ENCODE measurements around the gene CNFN. TPM values are rescaled to one million over a fixed set of nuclear protein-coding genes. Genes with fewer than 3 reads are reported as not detected.

CNFN gene
- total and polyA plus RNA-seq, 7 experiments from 2014 or later: 0.52 to 0.75 TPM; not detected in 5

- no peaks in the 10 kb centered on the region for H3K27me3 Mint-ChIP-seq
These were observed 17.7 kb upstream of the CNFN start for GRCh38 chr19:42407816-42408175.

GRCh38 chr19:42407085-42407815 is 17.2 kb upstream of the CNFN start:
- ChIA-PET POLR2A (interaction anchor here (1.0 kb wide), 1 partner anchor 9 kb away, joined by 3 read pairs; no protein-coding TSS in a partner anchor), CTCF (interaction anchor here (0.6 kb wide), 1 partner anchor 188 kb away, joined by 3 read pairs; no protein-coding TSS in a partner anchor)
- Mint-ChIP-seq H3K27ac (no peak overlapping the region), H3K4me3 (no peak overlapping the region), H3K36me3 (peaks cover 0 to 10% (median 0%) of the 10 kb centered on the region in 5 donors), H3K4me1 (peaks cover 0 to 11% (median 7%) of the 10 kb centered on the region in 7 donors), H3K9me3 (no peaks in the 10 kb centered on the region), H3K27me3 (no peaks in the 10 kb centered on the region)
- ATAC-seq: no peak
- intact Hi-C loops (cut with micrococcal nuclease): no loop called here
- Histone ChIP-seq H3K4me3 (ENCODE audit: low read length) (no peak overlapping the region), H3K4me1 (ENCODE audit: control insufficient read depth in 2 of 2, insufficient read depth in 2 of 2, low read length in 2 of 2) (no peaks in the 10 kb centered on the region), H3K36me3 (ENCODE audit: control insufficient read depth in 2 of 3, insufficient read depth in 3 of 3, low read length in 3 of 3) (peaks cover 0 to 45% (median 0%) of the 10 kb centered on the region in 3 experiments), H3K9me3 (ENCODE audit: control insufficient read depth in 2 of 3, low read length in 3 of 3) (no peaks in the 10 kb centered on the region), H3K27me3 (ENCODE audit: control insufficient read depth in 2 of 2, insufficient read depth in 2 of 2, low read length in 2 of 2) (no peaks in the 10 kb centered on the region), H3K27ac (ENCODE audit: low read depth, low read length) (no peak overlapping the region)
- no peak for DNase-seq

More at GRCh38 chr19:42407816-42408175, 17.7 kb upstream of the CNFN start:
- Mint-ChIP-seq H3K4me1 (peaks cover 0 to 6% (median 5%) of the 10 kb centered on the region in 7 donors), H3K36me3 (peaks cover 0 to 10% (median 0%) of the 10 kb centered on the region in 5 donors), H3K9me3 (no peaks in the 10 kb centered on the region), H3K4me3 (no peak overlapping the region), H3K27ac (no peak overlapping the region)
- Histone ChIP-seq H3K4me3 (ENCODE audit: low read length) (no peak overlapping the region), H3K36me3 (ENCODE audit: control insufficient read depth in 2 of 3, insufficient read depth in 3 of 3, low read length in 3 of 3) (peaks cover 0 to 45% (median 0%) of the 10 kb centered on the region in 3 experiments), H3K4me1 (ENCODE audit: control insufficient read depth in 2 of 2, insufficient read depth in 2 of 2, low read length in 2 of 2) (no peaks in the 10 kb centered on the region), H3K9me3 (ENCODE audit: control insufficient read depth in 2 of 3, low read length in 3 of 3) (no peaks in the 10 kb centered on the region), H3K27me3 (ENCODE audit: control insufficient read depth in 2 of 2, insufficient read depth in 2 of 2, low read length in 2 of 2) (no peaks in the 10 kb centered on the region), H3K27ac (ENCODE audit: low read depth, low read length) (no peak overlapping the region)
- no peak for DNase-seq
- ChIA-PET CTCF (no interaction called here), POLR2A (no interaction called here)
- no peak for ATAC-seq
- intact Hi-C loops (cut with micrococcal nuclease): no loop called here

- ChIA-PET CTCF (no interaction called here), POLR2A (interaction anchor here (1.0 kb wide), 1 partner anchor 8 kb away, joined by 3 read pairs; no protein-coding TSS in a partner anchor)
- H3K27me3 Mint-ChIP-seq: no peaks in the 10 kb centered on the region
- ATAC-seq (no peak), DNase-seq (no peak)
- Histone ChIP-seq H3K36me3 (ENCODE audit: control insufficient read depth in 2 of 3, insufficient read depth in 3 of 3, low read length in 3 of 3) (peaks cover 0 to 45% (median 0%) of the 10 kb centered on the region in 3 experiments), H3K27me3 (ENCODE audit: control insufficient read depth in 2 of 2, insufficient read depth in 2 of 2, low read length in 2 of 2) (no peaks in the 10 kb centered on the region), H3K9me3 (ENCODE audit: control insufficient read depth in 2 of 3, low read length in 3 of 3) (no peaks in the 10 kb centered on the region), H3K27ac (ENCODE audit: low read depth, low read length) (no peak overlapping the region), H3K4me3 (ENCODE audit: low read length) (no peak overlapping the region), H3K4me1 (ENCODE audit: control insufficient read depth in 2 of 2, insufficient read depth in 2 of 2, low read length in 2 of 2) (peaks cover 2% of the 10 kb centered on the region in 2 donors)
- H3K36me3 Mint-ChIP-seq: peaks cover 0 to 14% (median 0%) of the 10 kb centered on the region in 5 donors
- H3K4me3 Mint-ChIP-seq: no peak overlapping the region
- no peaks in the 10 kb centered on the region for H3K9me3 Mint-ChIP-seq
- H3K4me1 Mint-ChIP-seq: peaks cover 0 to 19% (median 12%) of the 10 kb centered on the region in 7 donors
- intact Hi-C loops (cut with micrococcal nuclease): no loop called here
- no peak overlapping the region for H3K27ac Mint-ChIP-seq
These were observed 16.0 kb upstream of the CNFN start for GRCh38 chr19:42406111-42406510.

- Mint-ChIP-seq H3K36me3 (peaks cover 0 to 17% (median 0%) of the 10 kb centered on the region in 5 donors), H3K27ac (no peak overlapping the region), H3K4me3 (no peak overlapping the region), H3K9me3 (no peaks in the 10 kb centered on the region), H3K4me1 (peaks cover 12 to 39% (median 30%) of the 10 kb centered on the region in 7 donors), H3K27me3 (no peaks in the 10 kb centered on the region)
- Histone ChIP-seq H3K9me3 (ENCODE audit: control insufficient read depth in 2 of 3, low read length in 3 of 3) (no peaks in the 10 kb centered on the region), H3K36me3 (ENCODE audit: control insufficient read depth in 2 of 3, insufficient read depth in 3 of 3, low read length in 3 of 3) (peaks cover 0 to 32% (median 0%) of the 10 kb centered on the region in 3 experiments), H3K4me3 (ENCODE audit: low read length) (no peak overlapping the region), H3K27me3 (ENCODE audit: control insufficient read depth in 2 of 2, insufficient read depth in 2 of 2, low read length in 2 of 2) (no peaks in the 10 kb centered on the region), H3K27ac (ENCODE audit: low read depth, low read length) (no peak overlapping the region), H3K4me1 (ENCODE audit: control insufficient read depth in 2 of 2, insufficient read depth in 2 of 2, low read length in 2 of 2) (peaks cover 5% of the 10 kb centered on the region in 2 donors)
- ATAC-seq (no peak), DNase-seq (no peak)
- ChIA-PET POLR2A (no interaction called here), CTCF (no interaction called here)
- intact Hi-C loops (cut with micrococcal nuclease): loop anchor here (5.0 kb wide), 3 partner anchors 34 to 296 kb away; no protein-coding TSS in a partner anchor
These were observed 13.5 kb upstream of the CNFN start for GRCh38 chr19:42403586-42403985.

- Mint-ChIP-seq H3K36me3 (peaks cover 0 to 17% (median 0%) of the 10 kb centered on the region in 5 donors), H3K27me3 (no peaks in the 10 kb centered on the region), H3K4me3 (peak overlapping the region; percentile 79 to 88 (median 84)), H3K4me1 (peaks cover 17 to 42% (median 34%) of the 10 kb centered on the region in 7 donors), H3K27ac (peak overlapping the region in 7 of 9 donors; percentile 65 to 88 (median 82)), H3K9me3 (peaks cover 0 to 1% (median 0%) of the 10 kb centered on the region in 11 donors)
- POLR2A ChIA-PET: interaction anchor here (1.0 to 1.2 kb wide), 2 partner anchors 19 to 21 kb away, joined by 3 to 7 read pairs; no protein-coding TSS in a partner anchor
- Histone ChIP-seq H3K36me3 (ENCODE audit: control insufficient read depth in 2 of 3, insufficient read depth in 3 of 3, low read length in 3 of 3) (peaks cover 0 to 22% (median 0%) of the 10 kb centered on the region in 3 experiments), H3K27me3 (ENCODE audit: control insufficient read depth in 2 of 2, insufficient read depth in 2 of 2, low read length in 2 of 2) (no peaks in the 10 kb centered on the region), H3K4me3 (ENCODE audit: low read length) (peak overlapping the region; percentile 62), H3K9me3 (ENCODE audit: control insufficient read depth in 2 of 3, low read length in 3 of 3) (no peaks in the 10 kb centered on the region), H3K27ac (ENCODE audit: low read depth, low read length) (peak overlapping the region; percentile 68), H3K4me1 (ENCODE audit: control insufficient read depth in 2 of 2, insufficient read depth in 2 of 2, low read length in 2 of 2) (peaks cover 8 to 10% of the 10 kb centered on the region in 2 donors)
- DNase-seq (peak in 1 of 9 donors; percentile 9), ATAC-seq (no peak)
- CTCF ChIA-PET: interaction anchor here (2.6 kb wide), 1 partner anchor 270 kb away, joined by 7 read pairs; the partner anchor contains the start of gene POU2F2
- intact Hi-C loops (cut with micrococcal nuclease): loop anchor here (5.0 kb wide), 3 partner anchors 35 to 295 kb away; no protein-coding TSS in a partner anchor
These were observed 12.4 kb upstream of the CNFN start for GRCh38 chr19:42402376-42403116.

Data from naive thymus-derived CD4-positive, alpha-beta T cell (primary cell).